ENCODE data around the gene ZNF385A.
"Not testable (repeated sequence)": the region's sequence is repeated elsewhere in the genome, so short reads cannot be mapped to it uniquely, and the experiment has no call there.

The ZNF385A gene

DNA sequence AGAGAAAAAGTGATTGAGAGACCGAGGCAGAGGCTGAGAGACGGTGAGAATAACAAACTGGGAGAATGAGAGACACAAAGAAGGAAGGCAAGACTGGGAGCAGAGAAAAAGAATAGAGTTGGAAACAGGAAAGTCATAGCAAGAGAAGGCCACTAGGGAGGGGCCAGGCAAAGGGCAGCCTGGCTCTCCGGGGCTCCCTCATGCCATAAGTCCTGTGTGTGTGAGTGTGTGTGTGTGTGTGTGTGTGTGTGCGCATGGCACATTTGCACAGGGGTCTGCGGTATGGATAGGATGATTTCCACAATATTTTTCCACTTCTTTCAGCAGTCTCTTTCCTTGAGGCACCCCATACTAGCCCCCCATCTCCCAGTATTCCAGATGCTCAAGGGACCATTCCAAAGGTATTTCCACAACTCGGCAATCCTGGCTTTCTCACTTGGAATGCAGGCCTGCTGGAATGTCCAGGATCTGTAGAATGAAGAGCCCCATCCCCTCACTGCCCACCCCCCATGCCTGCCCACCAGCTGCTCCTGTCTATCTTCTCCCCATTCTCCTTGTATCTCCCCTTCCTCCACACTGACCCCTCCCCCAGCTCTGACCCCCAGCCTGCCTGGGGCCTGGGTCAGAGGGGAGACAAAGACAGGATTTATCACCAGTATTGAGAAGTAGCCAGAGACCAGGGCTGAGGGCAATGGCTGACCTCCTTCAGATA, 29.3 kb downstream of the ZNF385A start:
- no peak for DNase-seq (ENCODE audit: low read depth)

DNA sequence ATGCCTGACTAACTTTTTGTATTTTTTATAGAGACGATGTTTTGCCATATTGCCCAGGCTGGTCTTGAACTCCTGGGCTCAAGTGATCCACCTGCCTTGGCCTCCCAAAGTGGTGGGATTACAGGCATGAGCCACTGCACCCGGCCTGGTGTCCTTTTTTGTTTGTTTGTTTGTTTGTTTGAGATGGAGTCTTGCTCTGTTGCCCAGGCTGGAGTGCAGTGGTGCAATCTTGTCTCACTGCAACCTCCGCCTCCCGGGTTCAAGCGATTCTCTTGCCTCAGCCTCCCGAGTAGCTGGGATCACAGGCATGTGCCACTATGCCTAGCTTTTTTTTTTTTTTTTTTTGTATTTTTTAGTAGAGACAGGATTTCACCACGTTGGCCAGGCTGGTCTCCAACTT, 30.3 kb downstream of the ZNF385A start:
- DNase-seq (ENCODE audit: low read depth), result not testable (repeated sequence)

DNA sequence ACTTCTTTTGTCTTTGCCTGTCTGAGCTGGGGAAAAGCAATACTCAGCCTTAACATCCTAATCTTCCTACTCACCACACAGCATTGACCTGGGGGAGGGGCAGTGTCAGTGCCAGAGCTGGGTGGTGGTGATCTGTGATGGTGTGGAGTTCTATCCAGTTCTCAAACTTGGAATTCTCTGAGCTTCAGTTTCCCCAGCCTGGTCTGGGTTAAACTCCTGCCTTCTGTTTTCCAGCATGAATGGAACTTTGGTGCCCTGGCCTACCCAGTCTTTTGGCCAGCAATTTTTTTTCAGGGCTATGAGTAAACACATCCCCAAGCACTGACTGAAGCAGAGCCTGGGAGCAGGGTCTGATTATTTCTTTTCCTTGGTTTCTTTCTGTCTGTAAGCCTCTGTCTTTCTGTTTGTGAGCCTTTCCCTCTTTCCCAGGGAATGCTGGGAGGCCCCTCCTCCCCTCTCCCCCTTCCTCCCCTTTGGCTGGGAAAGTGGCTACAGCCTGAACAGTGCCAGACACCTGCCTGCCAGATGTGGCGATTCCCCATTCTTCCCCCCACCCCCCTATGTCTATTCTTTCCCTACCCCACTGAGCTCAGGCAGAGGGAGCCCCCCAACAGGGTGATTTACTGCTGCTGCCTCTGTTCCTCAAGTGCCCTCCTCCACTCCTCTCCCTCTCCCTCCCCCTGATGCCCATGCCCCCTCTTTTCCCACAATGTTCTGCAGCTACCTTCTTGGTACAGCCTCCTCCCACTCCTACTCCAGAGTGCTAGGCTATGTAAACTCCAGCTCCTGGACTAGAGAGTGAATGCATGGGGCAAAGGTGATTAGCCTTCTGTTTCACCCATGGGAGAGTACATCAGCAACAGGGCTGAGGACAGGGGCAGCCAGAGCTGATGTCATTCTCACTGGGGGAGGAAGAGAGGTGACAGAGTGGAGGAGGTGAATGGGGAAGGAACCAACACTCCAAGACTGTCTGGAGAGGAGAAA, 31.4 kb downstream of the ZNF385A start:
- no peak for DNase-seq (ENCODE audit: low read depth)

DNA sequence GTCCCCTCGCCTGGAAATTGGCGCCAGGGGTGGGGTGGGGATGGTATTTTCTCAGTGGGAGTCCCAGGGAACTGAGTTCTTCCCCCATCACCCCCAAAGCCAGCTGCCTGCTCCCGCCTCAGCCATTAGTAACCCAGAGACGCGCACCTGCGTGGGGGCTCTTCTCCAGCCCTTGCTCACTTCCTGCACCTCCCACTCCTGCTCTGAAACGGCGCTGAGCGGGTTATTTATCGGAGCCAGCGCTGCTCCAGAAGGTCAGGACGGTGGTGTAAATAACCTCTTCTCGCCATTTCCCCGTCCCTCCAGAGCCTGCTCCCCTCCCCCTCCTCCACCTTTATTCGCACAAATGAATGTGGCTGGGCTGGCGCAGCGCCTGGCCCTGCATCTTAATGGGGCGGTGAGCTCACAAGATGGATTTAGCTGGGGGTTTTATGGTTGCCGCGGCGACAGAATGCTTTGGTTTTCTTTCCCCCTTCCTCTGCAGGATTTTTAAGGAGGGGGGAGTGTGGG, 32.5 kb downstream of the ZNF385A start:
- DNase-seq (ENCODE audit: low read depth), result no peak

DNA sequence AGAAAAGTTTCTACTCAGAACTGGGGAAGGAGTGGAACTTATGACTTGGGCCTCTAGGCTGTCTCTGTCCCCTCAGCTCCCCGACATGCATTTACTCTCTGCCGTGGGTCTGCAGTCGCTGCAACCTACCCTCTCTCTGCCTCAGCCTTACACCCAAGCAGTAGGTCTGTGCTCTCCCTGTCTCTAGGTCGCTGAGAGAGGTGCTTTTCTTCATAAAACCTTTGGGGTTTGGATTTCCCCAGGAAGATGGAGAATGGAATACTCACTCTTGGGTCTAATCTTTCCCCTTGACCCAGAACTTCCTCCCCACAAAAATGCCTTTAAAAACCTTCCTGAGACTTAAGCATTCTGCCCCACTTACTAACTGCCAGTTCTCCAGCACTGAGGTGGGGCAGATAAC, 33.2 kb downstream of the ZNF385A start:
- no peak for DNase-seq (ENCODE audit: low read depth)

DNA sequence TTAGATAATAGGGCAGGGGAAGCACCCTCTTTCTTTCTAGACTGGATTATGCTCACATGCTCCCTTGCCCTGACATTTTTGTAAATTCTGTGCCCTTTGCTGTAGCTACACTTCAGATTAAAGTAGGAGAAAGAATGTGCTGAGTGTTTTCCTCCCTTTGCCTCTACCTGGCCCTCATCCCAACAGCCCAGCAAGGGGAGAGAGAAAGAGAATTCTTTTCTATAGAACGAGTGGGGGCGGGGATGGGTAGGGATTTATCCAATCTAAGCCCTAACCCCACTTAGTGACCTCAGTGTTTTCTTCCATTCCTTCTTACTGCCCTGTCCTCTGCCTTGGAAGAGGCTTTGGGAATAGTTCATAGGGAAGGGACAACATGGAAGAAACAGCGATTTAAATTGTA, 33.8 kb downstream of the ZNF385A start:
- DNase-seq (ENCODE audit: low read depth), result no peak

DNA sequence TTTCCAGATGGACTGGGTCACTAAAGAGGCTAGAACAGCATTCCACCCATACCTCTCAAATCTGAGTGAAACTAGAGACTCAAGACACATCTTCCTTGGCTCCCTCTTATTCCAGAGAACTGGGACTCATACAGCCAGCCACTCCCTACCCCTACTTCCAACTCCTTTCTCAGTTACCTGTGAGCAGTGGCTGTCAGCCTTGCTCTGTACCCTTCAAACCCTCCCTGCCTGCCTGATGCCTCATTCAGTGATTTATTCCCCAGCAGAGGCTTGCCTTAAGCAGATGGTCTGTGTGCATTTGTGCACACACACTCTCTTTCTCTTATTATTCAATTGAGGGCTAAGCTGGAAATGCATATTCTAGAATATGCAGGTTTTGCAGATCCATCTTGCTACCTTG, 34.9 kb downstream of the ZNF385A start:
- DNase-seq (ENCODE audit: low read depth), result no peak

DNA sequence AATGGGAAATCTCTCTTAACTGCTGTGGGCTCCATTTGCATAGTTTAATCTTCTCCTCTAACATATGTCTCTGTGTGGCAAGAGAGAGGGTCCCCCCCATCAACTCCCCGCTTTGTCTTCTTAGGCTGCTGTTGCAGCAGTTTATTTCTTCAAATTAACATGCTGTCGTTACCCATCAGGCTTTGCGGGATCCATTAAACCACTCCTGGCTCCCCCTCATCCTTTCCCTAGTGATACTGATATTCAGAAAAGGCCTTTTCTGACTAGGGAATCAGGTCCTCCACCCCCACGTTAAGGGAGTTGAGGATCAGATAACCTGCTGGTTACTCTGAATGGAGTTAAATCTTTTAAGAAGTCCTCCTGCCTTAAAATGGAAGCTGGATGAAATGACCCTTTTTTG, 35.5 kb downstream of the ZNF385A start:
- no peak for DNase-seq (ENCODE audit: low read depth)

DNA sequence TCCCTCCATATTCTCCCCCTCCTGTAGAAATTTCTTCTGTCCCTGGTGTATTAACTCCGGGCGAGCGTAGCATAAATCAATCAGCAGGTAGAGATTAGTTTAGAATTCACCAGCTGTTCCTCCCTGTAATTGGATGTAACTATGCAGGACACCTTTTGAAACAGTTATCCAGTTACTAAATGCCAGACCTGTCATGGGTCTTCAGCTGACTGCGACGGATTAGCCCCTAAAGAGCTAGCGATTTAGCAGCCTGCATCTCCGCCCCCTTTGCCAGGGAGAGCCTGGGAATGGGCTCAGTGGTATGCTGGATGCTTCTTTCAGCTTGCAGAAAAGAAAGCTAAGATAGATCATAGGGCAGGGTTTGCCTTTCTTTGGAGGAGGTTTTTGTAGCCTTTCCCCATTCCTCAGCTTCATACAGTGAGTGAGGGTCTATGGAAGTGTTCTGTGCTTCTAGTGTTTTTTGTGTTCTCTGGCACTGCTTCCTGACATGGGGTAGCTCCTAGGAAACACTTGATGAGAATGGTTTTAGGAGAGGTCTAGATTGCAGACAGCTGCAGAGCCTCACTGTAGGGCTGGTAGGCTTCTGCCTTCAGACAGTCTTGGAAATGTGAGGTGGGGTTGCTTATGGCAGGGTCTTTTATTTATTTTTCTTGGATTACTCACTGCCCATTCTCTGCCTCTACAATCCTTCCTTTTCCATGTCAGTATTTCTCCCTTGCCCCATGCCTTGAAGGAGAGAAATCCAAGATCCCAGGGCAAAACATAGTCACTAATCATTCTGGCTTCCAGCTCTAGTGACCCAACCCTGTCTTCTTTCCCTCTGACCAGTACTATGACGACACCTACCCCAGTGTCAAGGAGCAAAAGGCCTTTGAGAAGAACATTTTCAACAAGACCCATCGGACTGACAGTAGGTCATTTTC, 42.9 kb downstream of the ZNF385A start:
- DNase-seq (ENCODE audit: low read depth), result no peak

DNA sequence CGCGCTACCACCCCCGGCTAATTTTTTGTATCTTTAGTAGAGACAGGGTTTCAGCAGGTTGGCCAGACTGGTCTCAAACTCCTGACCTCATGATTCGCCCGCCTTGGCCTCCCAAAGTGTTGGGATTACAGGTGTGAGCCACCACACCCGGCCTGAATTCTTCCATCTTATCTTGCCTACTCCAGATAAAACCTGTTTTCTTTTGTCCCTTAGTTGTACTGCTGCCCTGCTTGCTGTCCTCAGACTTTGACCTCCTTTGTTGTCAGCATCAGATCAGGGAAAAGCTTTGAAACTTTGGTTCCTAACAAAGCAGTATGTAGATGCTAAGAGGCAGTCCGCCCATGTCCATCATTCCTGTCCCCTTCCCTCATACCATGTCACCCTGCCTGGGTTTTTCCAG, 43.7 kb downstream of the ZNF385A start:
- no peak for DNase-seq (ENCODE audit: low read depth)

DNA sequence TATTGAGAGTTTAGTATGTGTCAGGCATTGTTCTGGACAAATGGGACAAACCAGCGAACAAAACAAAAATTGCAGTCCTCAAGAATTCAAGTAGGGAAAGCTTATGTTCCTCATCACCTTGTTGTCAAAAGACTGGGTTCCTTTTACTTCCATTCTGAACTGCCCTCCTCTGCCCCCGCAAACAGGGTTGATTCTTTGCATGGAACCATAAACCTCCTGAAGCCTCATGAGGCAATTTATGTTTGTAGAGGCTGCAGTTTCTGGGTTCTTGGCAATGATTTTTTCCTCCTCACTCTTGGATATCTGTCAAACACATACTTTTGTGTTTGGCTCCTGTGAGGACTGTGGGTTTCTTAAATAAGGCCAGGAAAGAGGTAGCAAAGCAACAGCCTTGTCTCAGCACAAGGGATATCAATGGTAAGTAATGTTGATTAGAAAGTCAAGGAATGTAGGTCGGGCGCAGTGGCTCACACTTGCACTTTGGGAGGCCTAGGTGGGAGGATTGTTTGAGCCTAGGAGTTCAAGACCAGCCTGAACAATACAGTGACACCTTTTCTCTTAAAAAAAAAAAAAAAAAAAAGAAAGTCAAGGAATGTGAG, 45.7 kb downstream of the ZNF385A start:
- no peak for DNase-seq (ENCODE audit: low read depth)

DNA sequence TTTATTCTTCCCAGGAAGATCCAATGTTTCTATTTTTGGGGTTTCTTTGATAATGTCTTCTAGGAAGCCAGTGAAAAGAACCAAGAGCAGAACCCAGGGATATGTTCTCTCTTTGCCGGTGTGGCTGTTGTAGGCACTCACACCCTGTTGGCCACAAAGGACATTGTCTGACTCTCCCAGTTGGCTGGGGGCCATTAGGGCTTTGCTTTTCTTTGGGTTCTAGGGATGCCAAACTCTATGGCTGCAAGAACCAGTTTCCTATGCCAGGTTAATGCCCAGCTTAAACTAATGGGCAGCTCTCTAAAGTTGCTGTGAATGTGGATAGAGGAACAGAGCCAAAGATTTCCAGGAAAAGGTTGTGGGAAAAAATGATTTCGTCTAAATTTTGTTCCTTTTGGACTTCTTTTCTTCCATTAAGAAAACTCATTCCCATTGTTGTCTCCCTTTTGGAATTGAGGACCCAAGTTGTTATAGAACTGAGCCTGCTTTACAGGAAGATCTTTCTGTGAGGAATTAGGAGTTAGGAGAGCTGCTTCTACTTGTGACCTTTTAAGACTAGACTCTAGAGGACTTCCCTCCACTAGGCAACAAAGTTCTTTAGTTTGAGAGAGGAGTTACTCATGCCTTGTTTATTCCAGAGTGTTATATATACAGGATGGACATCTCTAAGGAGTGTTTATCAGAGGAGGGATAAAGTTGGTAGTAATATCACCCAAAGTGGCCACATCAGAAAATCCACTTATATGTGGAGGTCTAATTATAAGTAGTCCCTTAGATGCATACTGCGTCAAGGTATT, 46.5 kb downstream of the ZNF385A start:
- no peak for DNase-seq (ENCODE audit: low read depth)

DNA sequence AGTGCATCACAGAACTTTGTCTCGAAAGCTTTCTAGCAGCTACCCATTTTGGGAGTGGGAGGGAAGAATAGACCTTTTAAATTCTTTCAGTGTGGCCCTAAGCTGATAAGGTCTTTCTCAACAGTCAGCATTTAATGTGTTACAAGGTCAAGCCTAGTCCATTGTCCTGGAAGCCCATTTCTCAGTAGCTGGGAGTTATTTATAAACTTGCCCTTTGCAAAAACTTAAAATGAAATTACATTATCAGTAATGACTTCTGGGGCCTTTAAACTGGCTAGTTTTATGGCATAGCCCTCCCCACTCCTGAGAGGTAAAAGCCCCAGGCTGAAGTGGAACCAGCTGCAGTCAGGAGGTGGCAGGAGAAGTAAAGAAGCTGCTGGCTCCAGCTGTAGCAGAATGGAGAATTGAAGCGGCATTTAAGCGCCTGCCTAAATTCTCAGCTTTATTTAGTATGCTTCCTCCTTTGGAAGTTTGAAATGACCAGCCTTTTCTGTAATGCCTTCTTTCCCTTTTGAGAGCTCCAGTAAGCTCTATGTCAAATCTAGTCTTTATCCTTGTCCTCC, 47.2 kb downstream of the ZNF385A start:
- DNase-seq (ENCODE audit: low read depth), result no peak

DNA sequence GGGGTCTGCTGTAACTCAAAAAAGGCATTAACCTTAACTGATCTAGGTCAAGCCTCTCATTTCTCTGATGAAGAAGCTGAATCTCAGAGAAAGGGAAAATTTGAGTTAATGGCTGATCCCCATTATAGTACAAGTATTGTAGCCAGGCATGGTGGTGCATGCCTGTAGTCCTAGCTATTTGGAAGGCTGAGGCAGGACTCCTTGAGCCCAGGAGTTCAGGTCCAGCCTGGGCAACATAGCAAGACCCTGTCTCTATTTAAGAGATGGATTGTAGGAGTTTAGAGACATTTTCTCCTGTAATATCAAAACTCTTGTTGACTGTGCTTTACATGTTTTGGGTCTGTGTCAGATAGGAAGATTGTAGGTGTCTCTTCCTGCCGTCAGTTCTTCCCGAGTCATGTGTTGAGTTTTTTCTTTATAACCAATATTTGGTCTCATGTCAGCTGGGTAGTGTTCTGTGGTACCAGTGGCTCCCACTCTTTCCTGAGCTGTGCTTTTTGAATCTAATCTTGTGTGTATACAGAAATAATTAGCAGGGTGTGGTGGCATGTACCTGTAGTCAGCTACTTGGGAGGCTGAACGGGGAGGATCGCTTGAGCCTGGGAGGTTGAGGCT, 51.0 kb downstream of the ZNF385A start:
- DNase-seq (ENCODE audit: low read depth), result no peak

DNA sequence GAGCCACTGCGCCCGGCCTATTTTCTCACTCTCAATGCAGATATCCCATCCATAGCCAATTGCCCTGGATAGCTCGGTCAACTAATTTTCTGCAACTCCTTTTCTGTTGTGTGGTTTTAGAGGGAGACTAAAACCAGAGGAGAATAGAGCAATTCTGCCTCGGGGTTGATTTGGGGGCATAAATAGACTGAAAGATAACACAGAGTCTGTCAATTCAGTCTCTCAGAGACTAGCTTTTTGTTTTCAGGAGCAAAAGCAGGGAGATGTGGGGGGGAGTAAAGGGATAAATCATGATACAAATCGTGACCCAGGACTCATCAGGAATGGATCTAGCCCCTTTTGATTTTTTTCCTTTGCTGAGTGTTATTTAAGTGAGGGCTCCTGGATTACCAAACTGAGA, 53.1 kb downstream of the ZNF385A start:
- DNase-seq (ENCODE audit: low read depth), result no peak

DNA sequence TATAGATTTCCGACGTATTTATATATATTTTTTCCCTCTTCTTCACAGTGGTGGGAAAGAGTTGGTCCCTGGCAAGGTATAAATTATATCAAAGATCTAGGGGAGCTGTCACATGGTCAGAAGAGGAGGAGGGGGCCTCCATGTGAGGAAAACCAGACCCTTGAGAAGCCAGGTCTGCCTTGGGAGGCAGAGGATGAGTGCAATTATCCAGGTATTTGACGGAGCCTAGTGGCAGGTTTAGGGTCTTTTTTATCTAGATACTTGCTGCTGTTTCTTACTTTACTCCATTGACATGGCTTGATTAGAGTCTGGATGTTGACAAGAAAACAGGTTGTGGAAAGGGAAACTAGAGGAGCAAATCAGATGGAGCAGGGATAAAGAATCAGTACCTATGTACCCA, 54.1 kb downstream of the ZNF385A start:
- DNase-seq (ENCODE audit: low read depth), result no peak

DNA sequence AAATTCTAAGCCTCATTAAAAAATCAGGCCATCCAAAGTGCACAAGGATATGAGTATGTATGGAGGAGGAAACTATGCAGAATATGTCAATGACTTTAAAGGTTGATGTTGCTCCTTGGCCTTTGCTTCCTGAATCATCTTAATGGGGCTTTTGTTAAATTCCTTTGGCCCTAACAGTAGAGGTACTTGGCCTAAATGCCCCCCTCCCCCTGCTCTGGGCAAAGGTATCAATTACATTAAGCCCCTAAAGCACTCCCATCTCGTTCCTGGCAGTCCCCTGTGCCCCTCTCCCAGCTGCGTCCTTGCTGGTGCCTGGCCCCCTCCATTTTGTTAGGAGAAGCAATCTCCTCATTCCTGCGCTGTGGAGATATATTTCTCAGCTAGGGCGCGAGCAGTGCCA, 54.8 kb downstream of the ZNF385A start:
- DNase-seq (ENCODE audit: low read depth), result no peak

DNA sequence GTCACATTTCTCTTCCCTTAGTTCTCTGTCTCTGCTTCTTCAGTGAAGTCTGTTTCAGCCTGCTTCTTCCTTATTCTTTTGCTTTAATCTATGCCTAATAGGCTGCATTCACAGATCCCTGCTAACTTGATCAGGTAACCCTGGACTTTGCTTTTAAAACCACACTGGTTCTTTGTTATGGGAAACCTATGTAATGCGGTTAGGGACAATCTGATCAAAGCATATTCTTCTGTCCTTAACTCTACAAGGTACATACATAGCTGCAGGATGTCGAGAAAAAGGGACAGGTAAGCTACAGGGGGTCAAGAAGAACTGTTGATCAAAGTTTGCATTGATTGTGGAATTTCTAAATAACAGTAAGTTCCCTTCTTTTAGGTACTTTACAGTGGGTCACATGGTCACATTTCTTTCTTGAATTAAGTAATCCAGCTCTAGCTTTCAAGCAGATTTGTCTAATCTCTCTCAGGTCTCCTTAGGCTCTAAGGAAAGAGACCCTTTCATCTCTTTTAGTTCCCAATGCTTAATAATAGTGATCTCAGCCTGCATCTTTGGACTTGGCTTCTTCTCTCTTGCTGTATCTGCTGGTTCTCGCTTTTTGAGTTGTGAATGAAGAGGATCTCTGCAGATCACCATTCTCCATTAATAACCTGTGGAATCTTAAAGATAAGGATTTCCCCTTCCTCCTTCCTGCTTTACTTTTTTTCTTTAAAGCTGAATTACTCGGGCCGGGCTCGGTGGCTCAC, 55.8 kb downstream of the ZNF385A start:
- DNase-seq (ENCODE audit: low read depth), result no peak

DNA sequence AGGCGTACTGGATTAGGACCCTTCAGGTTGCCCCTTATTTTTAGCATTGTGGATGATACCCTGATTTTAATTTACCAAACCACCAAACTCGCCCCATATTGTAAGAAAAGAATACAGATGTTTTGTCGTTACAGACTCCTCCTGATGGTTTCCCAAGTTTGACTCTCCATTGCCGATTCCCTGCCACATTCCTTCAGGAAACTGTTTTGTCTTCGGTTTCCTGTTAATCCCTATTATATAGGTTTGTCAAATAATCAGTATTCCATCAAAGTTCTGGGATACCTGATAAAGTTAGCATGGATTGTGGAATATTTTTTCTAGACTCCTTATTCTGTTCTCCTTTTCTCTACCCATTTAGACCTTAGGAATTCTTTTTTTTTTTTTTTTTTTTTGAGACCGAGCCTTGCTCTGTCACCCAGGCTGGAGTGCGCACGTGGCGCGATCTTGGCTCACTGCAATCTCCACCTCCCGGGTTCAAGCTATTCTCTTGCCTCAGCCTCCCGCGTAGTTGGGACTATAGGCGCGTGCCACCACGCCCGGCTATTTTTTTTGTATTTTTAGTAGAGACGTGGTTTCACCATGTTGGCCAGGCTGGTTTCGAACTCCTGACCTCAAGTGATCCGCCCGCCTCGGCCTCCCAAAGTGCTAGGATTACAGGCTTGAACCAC, 59.0 kb downstream of the ZNF385A start:
- DNase-seq (ENCODE audit: low read depth), result not testable (repeated sequence)

All from CMK (cell line).